DMS79 treated with DMSO at 0.1 percent for 48 hours (cell line): ENCODE results near the gene UTS2R.

Experiments
- DNase-seq: peaks from one replicate; lab custom pipeline; 2025; lab: John Stamatoyannopoulos, UW

The UTS2R gene

GRCh38 chr17:82371333-82372248 is at the start of gene UTS2R:
Gene UTS2R, plus strand, starts transcription at chr17:82371765. Its CDS starts 2,560 bp downstream, at chr17:82374325.
- no peak for DNase-seq

DNA sequence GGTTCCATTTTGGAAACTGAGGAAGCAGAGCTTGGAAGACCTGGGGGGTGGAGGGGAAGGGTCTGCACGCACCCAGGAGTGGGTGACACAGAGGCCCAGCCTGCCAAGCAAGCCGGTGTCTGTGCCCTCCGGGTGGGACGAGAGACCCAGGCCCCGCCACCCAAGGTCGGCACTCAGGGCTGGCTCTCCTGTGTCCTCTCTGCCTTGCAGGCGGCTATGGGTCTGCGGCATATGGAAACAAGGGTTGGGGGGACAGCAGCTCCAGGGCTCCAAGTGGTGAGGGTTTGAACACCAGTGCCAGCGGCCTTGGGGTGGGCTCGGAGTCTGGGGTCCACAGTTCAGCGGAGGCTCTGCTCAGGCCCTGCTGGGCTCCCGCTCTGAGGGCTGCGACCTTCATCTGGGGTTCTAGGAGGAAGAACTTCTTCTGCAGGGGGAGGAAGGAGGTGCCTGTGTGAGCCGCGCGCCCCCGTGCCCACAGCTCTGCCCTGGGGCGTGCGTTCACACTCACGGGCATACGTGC is 49.6 kb upstream of the UTS2R start:
- no peak for DNase-seq

GRCh38 chr17:82322526-82323453 is 48.8 kb upstream of the UTS2R start:
- DNase-seq, result no peak

DNA sequence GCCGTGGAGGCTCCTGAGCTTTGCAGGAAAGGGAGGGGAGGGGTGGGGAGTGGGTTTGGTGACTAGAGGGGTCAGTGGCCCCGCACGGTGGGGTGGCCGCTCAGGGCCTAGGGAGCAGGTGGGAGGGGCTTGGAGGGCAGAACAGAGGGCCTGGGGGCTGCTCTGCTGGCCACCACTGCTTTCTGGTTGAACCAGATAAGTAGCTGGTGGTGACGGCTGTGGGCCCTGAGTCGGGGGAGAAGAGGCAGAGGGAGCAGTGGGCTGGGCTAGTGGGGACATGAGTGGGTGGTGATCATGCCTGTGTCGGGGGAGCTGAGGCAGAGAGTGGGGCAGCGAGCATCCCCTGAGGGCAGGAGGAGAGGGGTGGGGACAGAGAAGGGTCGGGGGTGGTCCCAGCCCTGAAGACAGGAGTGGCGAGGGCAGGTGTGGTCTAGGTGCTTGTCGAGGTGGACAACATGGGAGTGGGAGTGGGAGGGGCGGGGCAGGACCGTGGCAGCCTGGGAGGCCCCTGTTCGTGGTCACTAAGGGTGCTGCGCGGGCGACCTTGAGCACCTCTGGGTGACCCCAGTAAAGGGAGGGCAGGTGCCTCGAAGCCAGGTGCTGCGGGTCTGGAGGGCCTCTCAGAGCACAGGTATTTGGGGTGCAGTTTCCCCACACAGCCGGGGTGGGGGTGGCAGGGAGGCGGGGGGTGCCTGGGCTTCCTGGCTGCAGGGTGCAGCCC is 47.9 kb upstream of the UTS2R start:
- DNase-seq, result no peak

DNA sequence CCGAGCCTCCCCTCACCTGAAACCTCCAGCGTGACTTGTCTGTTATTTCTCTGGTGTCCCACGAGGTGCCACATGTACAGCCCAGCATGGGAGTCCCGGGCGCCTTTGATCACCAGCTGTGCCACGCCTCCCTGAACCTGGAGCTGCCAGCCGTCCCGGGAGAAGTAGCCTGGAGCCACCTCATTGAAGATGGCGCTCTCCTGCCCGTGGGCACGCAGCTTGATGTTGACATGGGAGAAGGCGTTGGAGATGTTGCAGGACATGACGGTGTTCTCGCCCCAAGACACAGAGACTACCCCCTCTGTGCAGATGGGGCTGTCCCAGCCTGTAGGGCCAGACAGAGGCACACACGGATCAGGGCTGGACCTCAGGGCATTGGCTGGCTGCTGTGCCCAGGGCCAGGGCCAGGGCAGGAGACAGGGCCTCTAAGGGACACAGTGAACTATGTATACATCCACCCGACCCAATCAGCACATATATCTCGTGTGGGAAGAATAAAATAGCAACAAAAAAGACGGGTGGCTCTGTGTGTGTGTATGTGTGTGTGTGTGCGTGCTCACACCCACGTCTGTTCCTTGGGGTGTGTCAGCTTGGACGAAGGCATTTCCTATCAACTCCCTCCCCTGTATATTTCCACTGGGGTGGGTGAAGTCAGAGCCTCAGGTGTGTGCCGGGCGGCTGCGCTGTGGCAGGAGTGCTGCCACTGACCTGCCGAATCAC is 46.8 kb upstream of the UTS2R start:
- DNase-seq, result no peak

GRCh38 chr17:82325286-82326180 is 46.0 kb upstream of the UTS2R start:
- no peak for DNase-seq

DNA sequence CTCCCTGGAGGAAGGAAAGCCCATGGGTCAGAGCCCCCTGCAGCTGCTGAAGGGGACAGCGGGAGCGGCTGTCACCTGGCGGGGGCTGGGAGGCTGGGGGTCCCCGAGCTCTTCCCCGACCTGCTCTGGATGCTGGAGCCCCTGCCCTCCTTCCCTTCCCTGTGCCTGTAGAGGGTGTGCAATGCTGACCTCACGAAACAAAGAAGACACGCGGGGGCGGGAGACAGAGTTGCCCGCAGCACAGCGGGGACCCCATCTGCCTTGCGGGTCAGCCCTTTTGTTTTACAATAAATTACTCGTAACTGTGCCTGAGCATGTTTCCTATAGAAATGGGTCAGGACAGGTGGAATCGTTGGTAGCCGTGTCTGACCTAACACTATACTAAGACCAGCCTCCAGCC is 44.3 kb upstream of the UTS2R start:
- DNase-seq, result no peak

- no peak for DNase-seq
Measured at GRCh38 chr17:82327757-82328140, 43.8 kb upstream of the UTS2R start.

DNA sequence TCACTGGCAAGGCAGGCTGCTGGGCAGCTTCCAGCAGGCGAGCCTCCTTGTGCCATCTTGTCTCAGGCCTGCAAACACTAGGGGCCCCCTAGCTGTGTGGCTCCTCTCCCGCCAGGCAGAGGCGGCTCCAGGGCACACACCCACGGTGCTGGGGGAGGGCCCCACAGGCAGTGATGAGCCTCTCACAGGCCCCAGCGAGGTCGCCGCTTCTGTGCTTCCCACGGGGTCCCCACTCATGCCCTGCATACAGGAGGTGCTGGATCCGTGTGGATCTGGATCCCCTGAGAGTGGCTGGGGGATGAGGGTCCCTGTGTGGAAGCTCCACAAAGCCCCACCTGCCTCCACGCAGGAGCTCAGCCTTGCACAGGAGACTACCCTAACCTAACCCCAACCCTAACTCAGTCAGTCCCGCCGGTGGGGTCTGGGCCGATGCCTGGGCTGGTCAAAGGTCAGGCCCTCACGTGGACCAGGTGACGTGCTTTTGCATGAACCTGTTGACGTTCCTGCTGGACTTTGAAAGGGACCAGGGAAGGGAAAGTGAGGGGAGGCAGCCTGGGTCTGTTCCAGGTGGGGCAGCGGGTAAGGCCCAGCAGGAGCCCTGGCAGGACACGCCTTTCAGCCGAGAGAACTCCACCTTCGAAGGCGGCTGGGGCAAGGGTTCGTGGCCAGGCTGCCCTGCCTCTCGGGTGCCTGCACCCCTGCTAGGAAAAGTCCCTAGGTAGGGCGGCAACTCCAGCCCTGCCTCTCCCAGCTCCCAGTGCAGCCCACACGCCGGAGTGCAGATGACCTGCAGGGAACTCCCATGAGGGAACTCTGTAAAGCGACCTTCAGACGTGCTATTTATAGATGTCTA is 43.2 kb upstream of the UTS2R start:
- DNase-seq, result no peak

DNA sequence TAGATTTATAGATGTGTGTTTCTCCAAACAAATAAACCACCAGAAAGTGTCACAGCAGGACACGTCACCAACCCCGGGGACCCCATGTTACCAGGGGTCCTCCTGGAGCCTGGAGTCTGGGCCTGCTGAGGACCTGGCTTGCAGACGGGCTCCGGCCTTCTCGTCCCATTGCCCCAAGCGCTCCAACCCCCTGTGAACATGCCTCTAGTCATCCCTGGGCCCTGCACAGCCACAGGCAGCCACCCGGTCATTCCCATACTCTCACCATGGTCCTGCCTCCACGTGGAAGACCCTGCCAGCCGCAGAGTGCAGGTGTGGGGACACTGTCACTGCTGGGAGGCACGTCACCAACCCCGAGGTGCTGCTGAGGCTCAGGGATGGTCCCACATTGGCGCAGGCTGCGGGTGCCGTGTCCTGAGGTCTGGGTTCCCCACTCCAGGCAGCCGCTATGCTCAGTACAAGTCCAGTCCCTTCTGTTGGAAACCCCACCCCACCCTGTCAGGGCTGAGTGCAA is 42.5 kb upstream of the UTS2R start:
- no peak for DNase-seq

DNA sequence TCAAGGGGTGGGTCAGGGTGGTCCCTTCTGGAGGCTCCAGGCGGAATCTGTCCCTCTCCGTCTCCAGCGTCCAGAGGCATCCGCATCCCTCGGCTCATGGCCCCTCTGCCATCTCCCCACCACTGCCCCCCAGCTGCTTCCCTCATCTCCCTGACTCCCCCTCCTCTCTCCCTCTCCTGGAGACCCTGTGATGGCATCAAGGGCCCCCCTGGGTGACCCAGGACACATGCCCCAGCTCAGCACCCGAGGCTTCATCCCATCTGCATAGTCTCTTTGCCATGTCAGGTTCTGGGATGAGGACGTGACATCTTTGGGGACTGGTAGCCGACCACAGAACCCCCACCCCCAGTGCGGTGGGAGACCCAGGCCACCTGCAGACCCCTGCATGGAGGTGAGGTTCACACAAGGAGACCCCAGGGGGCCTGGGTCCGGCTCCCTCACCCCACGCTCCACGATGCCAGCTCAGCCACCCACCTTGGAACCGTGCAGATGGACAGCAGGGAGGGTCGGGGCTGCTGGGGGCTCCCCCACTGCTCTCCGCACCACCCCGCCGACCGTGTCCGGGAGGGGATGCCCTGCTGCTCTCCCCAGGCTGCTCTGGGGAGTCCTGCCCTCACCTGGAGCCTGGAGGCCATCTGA is 41.8 kb upstream of the UTS2R start:
- no peak for DNase-seq

DNA sequence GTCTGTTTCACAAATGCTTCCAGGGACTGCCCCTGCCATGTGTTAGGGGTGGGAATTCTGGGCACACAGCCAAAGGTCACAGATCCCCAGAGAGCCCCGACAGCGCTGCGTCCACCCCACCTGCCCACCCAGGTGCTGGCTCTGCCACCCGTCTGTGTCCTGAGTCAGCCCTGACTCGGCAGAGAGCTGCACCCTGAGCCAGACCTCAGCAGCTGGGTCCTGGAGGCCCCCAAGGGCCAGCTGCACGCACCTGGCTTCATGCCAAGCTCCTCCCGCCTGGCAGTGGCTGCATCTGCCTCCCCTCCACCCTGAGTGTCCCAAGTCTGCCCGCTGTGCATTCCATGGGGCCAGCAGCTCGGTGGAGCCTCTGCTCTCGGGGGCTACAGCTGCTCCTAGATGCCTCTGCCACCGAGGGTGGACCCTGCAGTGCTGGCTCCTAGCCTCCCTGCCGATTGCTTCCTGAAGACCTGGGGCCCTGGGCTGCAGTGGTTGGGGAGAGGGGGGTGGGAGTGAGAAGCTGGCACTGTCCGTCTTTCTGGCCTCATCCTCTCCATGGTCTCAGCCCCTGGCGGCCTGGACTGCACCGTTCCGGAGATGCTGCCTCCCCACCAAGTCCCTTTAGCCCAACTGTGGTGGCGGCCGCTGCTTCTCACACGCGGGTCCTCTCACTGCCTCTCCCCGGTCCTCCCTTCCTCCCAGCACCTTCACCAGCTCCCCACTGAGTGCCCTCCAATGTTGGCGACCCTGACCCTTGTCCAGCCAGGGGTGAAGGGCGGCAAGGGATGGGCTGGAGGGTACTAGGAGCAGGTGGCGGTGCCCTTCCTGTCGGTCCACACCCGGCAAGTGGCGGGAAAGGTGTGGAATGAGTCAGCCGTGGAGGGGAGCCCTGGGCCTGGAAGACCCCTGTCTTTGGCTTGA is 41.0 kb upstream of the UTS2R start:
- DNase-seq, result peak; percentile 55

- DNase-seq, result no peak
Measured at GRCh38 chr17:82331345-82331939, 40.1 kb upstream of the UTS2R start.

- no peak for DNase-seq
Measured at GRCh38 chr17:82332669-82333278, 38.8 kb upstream of the UTS2R start.

GRCh38 chr17:82333279-82334171 is 38.0 kb upstream of the UTS2R start, which contains the start of gene SECTM1:
Gene SECTM1, minus strand, starts transcription at chr17:82333766. Its CDS starts 6,526 bp downstream, at chr17:82327240.
- no peak for DNase-seq
